NB4 (cell line): ENCODE data around the gene CYSRT1.

Experiments
- MYC ChIP-seq: IDR thresholded peaks from 2 replicates; pipeline ENCODE4 v1.6.1; 2011; ENCODE audit warnings: low read depth, low read length
- POLR2A ChIP-seq: IDR thresholded peaks from 2 replicates; pipeline ENCODE4 v1.6.1; 2011; ENCODE audit warnings: mild to moderate bottlenecking; ENCODE audit not compliant: insufficient read length; ENCODE audit errors: extremely low read depth
- TF ChIP-seq, protein P1 (sequence below): IDR thresholded peaks from 2 replicates; pipeline ENCODE4 v1.6.1; 2011; ENCODE audit warnings: low read depth, low read length
- TF ChIP-seq, protein P2 (sequence below): IDR thresholded peaks from one replicate; pipeline ENCODE4 v1.5.1; 2012; ENCODE audit warnings: low read depth, low read length

DNA sequence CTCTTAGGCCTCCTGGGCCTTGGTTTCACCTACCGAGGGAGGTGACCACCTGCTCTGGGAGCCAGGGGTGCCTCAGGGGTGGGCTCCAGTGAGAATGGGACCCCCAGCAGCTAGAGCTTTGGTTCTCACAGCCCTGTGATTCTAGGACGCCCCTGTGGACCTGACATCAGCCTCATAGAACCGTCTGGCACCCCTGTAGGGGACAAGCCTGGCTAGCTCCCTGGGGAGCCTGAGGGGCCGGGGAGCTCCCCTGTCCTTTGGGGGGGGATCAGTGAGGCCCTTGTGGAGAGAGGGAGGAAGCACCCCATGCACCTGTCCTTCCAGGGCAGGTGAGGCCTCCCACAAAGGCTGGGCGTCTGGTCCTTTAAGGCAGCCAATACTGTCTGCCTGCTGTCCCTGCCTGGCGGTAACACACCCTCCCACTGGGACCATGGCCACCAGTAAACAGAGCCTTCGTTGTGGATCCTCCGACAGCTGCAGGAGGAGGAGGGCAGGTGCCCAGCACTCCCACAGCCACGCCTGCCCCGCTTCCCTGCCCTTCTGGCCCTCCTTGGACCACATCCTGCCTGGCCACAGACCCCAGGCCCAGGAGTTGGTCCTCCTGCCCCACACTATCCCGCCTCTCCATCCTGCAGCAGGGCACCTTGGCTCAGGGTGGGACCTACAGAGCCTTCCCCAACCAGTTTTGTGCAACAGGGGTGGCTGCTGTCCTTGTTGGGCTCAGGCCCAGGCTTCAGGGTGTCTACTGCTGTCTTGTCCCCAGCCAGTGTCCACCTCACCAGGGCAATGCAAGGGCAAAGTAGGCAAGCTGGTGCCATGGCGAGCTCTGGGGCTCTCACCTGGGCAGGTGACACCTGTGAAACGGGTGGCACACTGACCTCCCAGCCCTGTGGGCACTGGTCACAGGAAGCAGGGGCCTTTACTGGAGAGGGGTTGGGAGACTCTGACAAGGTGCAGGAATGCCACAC is 13.1 kb downstream of the CYSRT1 start:
- no peak for TF ChIP-seq POLR2A
- TF ChIP-seq, protein P1, sequence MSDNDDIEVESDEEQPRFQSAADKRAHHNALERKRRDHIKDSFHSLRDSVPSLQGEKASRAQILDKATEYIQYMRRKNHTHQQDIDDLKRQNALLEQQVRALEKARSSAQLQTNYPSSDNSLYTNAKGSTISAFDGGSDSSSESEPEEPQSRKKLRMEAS: no peak
- TF ChIP-seq, protein P2, sequence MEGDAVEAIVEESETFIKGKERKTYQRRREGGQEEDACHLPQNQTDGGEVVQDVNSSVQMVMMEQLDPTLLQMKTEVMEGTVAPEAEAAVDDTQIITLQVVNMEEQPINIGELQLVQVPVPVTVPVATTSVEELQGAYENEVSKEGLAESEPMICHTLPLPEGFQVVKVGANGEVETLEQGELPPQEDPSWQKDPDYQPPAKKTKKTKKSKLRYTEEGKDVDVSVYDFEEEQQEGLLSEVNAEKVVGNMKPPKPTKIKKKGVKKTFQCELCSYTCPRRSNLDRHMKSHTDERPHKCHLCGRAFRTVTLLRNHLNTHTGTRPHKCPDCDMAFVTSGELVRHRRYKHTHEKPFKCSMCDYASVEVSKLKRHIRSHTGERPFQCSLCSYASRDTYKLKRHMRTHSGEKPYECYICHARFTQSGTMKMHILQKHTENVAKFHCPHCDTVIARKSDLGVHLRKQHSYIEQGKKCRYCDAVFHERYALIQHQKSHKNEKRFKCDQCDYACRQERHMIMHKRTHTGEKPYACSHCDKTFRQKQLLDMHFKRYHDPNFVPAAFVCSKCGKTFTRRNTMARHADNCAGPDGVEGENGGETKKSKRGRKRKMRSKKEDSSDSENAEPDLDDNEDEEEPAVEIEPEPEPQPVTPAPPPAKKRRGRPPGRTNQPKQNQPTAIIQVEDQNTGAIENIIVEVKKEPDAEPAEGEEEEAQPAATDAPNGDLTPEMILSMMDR: no peak
- no peak for TF ChIP-seq MYC
